Measurements from ENCODE around the gene LCTL. TPM values are rescaled to one million over a fixed set of nuclear protein-coding genes. Genes with fewer than 3 reads are reported as not detected.

The LCTL gene
- polyA plus RNA-seq, 1 of the 3 experiments (the other 2 are of a cell fraction): 1.9 TPM

- peak overlapping the region; percentile 25; the same call in 1 of the 2 replicates for H2AFZ ChIP-seq (ENCODE audit: low read depth)
- H3K36me3 ChIP-seq (replicated peaks in 1 of 2; ENCODE audit: control insufficient read depth in 1 of 2, insufficient read depth in 2 of 2, low read length in 1 of 2): peaks cover 3 to 21% of the 10 kb centered on the region in 2 experiments
- H3K4me2 ChIP-seq: no peak overlapping the region
- 85% methylated on average over 3 of the region's 3 CpGs for WGBS (ENCODE audit: low lambda C conversion rate)
- CTCF ChIA-PET: interaction anchor here (1.1 kb wide), 1 partner anchor 11 kb away, joined by 6 read pairs; the partner anchor contains the start of gene SNAPC5
- no peaks in the 10 kb centered on the region for H3K27me3 ChIP-seq (ENCODE audit: insufficient read depth)
- peak overlapping the region in 1 of 2 experiments; percentile 19; a peak in 1 of 4 replicates for H3K27ac ChIP-seq (ENCODE audit: low read depth in 2 of 2, low read length in 1 of 2)
- peaks cover 67% of the 10 kb centered on the region for H3K79me2 ChIP-seq (ENCODE audit: insufficient read depth)
- POLR2A ChIA-PET: no interaction called here
- DNase-seq: no peak
- peaks cover 8% of the 10 kb centered on the region for H4K20me1 ChIP-seq (ENCODE audit: insufficient read depth)
- no peak overlapping the region for H3K9ac ChIP-seq
- H3K4me3 ChIP-seq (ENCODE audit: low read depth in 2 of 2, low read length in 1 of 2): no peak overlapping the region
- TF ChIP-seq REST (IDR thresholded peaks at IDR 0.05; ENCODE audit: low read depth, low read length) (no peak), MEF2A (IDR thresholded peaks at IDR 0.05; ENCODE audit: borderline replicate concordance, low read depth) (no peak), MXI1 (IDR thresholded peaks at IDR 0.05; ENCODE audit: low read depth, low read length) (no peak), CHD2 (IDR thresholded peaks at IDR 0.05; ENCODE audit: low read length, partially characterized antibody) (no peak), JUND (IDR thresholded peaks at IDR 0.05) (no peak), TAF1 (IDR thresholded peaks at IDR 0.05; ENCODE audit: borderline replicate concordance, low read depth, low read length) (no peak), CTCF (IDR thresholded peaks at IDR 0.05) (no peak), GABPA (IDR thresholded peaks at IDR 0.05; ENCODE audit: low read depth) (no peak), RAD21 (IDR thresholded peaks at IDR 0.05; ENCODE audit: low read length) (no peak), POLR2AphosphoS5 (IDR thresholded peaks at IDR 0.05; ENCODE audit: low read depth, low read length) (no peak), USF1 (IDR thresholded peaks at IDR 0.05; ENCODE audit: borderline replicate concordance, low read depth) (no peak), FOSL2 (IDR thresholded peaks at IDR 0.05; ENCODE audit: borderline replicate concordance, low read depth) (no peak), MAX (IDR thresholded peaks at IDR 0.05; ENCODE audit: low read depth) (no peak), RCOR1 (IDR thresholded peaks at IDR 0.05; ENCODE audit: low read length) (no peak), FOXM1 (IDR thresholded peaks at IDR 0.05; ENCODE audit: low read depth) (no peak), USF2 (IDR thresholded peaks at IDR 0.05; ENCODE audit: borderline replicate concordance, low read depth, low read length) (no peak), YY1 (IDR thresholded peaks at IDR 0.05; ENCODE audit: low read depth) (no peak), EP300 (IDR thresholded peaks at IDR 0.05; ENCODE audit: borderline replicate concordance in 1 of 2, low read depth in 1 of 2, low read length in 1 of 2) (no peak)
- peaks cover 3 to 9% of the 10 kb centered on the region in 2 experiments; a peak in 2 of 4 replicates for H3K4me1 ChIP-seq (ENCODE audit: control insufficient read depth in 1 of 2, insufficient read depth in 2 of 2, low read depth in 1 of 2, low read length in 1 of 2)
- H3K9me2 ChIP-seq: no peaks in the 10 kb centered on the region
- no peaks in the 10 kb centered on the region for H3F3A ChIP-seq (replicated peaks; ENCODE audit: insufficient read depth)
- H3K9me3 ChIP-seq: no peaks in the 10 kb centered on the region
Measured at GRCh38 chr15:66508293-66508883, 57.4 kb downstream of the LCTL start.
